IPS-18c (cell line): ENCODE data around the gene SUPT4H1.

ENCODE experiments used
- H3K4me3 ChIP-seq: 2 replicates; pipeline ENCODE4 v1.7.0; 2013; ENCODE audit warnings: low read depth, mild to moderate bottlenecking, low read length, moderate library complexity; ENCODE audit not compliant: insufficient read depth
- H3K9me3 ChIP-seq: one replicate; pipeline ENCODE4 v1.6.1; 2013; ENCODE audit warnings: mild to moderate bottlenecking, low read length, moderate library complexity; ENCODE audit not compliant: control insufficient read depth, insufficient read depth

SUPT4H1 gene

DNA sequence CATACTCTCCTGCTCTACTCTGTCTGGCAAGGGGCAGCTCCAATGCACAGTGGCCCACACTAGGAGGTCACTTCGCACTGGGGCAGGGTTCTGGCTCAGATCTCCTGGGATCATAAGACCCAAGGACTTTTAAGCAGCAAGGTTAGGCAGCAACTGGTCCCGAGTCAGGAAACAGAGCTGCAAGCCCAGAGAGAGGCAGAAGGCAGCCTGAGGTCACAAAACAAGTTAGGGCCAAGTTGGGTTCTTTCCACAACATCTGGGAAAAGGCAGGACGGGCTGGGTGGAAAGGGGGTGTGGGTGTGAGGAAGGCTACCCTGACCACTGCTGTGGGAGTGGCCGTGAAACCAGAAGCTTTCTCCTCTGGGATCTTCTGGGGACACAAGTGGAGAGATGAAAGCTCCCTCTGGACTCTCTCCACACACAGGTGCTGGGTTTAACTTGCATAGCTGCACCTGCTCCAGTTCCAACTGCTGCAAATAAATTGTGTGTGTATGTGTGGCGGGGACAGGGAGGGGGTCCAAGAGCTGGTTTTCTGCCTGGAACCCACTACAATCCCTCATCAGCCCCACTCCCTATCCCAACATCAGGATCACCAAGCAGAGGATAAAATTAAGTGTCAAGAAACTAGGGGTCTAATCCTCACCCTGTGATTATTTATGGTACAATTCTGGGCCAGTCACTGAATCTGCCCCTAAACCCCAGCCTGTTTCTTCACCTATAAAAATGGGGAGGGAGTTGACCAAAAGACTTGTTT is 15.4 kb downstream of the SUPT4H1 start:
- Histone ChIP-seq H3K4me3 (no peak overlapping the region), H3K9me3 (no peaks in the 10 kb centered on the region)

DNA sequence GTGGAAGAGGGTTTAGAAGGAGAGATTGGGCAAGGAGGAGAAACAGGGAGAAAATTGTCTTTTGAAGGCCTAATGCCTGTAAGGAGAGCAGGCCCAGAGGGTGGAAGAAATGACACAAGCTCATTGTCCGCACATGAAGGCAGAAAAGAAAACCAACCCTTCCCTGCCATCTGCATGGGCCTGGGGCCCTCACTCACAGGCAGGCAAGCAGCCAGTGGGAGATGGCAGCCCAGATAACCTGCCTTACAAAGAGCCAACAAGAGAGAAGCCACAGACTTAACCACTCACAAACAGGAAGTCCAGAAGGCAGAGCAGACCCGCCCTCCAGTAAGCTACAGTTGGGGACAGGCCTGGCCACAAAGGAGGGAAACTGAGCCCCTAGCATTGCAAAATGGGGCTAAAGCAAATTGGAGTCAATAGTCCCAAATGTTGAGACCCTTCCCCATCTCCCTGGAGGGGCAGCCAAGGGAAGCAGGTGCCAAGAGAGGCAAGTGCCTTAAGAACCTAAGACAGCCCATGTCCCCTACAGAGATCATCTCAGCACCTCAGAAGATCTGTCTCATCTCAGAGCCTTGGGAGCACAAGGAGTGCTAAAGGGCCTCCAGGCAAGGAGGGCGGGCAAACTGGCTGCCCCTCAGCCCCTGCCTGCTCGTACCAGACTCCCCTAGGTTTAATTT is 16.1 kb downstream of the SUPT4H1 start:
- Histone ChIP-seq H3K9me3 (no peaks in the 10 kb centered on the region), H3K4me3 (no peak overlapping the region)

DNA sequence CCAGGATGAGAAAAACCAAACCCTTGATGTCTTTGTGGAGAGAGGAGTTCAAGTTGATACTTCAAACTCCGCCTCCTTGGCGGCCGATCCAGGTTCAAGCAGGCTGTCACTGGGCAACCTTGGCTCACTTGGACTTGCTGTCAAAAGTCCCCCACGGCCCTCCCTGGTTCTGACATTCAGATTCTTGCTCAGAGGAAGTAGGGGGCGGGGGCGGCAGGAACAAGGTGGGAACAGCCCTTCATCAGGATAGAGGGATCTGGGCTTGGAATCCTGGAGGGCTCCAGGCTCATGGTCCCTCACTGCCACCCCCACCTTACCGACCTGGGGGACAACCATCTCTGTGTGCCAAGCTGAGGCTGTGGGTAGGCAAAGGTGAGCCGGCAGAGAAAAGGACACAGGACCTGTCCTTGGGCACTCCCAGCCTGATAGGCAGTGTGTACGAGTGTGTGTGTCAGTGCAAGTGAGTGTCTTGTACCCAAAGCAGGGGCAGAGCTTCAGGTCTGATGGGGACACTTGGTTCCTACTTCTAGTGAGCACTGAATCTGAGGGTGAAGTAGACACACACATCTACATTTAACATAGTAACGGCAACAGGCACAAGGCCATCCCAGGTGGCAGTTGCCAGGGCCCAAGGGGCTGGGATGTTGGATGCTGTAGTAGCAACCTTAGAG is 16.8 kb downstream of the SUPT4H1 start:
- H3K9me3 ChIP-seq, result no peaks in the 10 kb centered on the region
- no peak overlapping the region for H3K4me3 ChIP-seq

GRCh38 chr17:58334661-58335060 is 17.3 kb downstream of the SUPT4H1 start:
- H3K4me3 ChIP-seq, result no peak overlapping the region
- H3K9me3 ChIP-seq, result no peaks in the 10 kb centered on the region

- Histone ChIP-seq H3K4me3 (no peak overlapping the region), H3K9me3 (no peaks in the 10 kb centered on the region)
These were observed 17.7 kb downstream of the SUPT4H1 start for GRCh38 chr17:58334256-58334655.

GRCh38 chr17:58333736-58334207 is 18.2 kb downstream of the SUPT4H1 start:
- H3K4me3 ChIP-seq, result no peak overlapping the region
- no peaks in the 10 kb centered on the region for H3K9me3 ChIP-seq

DNA sequence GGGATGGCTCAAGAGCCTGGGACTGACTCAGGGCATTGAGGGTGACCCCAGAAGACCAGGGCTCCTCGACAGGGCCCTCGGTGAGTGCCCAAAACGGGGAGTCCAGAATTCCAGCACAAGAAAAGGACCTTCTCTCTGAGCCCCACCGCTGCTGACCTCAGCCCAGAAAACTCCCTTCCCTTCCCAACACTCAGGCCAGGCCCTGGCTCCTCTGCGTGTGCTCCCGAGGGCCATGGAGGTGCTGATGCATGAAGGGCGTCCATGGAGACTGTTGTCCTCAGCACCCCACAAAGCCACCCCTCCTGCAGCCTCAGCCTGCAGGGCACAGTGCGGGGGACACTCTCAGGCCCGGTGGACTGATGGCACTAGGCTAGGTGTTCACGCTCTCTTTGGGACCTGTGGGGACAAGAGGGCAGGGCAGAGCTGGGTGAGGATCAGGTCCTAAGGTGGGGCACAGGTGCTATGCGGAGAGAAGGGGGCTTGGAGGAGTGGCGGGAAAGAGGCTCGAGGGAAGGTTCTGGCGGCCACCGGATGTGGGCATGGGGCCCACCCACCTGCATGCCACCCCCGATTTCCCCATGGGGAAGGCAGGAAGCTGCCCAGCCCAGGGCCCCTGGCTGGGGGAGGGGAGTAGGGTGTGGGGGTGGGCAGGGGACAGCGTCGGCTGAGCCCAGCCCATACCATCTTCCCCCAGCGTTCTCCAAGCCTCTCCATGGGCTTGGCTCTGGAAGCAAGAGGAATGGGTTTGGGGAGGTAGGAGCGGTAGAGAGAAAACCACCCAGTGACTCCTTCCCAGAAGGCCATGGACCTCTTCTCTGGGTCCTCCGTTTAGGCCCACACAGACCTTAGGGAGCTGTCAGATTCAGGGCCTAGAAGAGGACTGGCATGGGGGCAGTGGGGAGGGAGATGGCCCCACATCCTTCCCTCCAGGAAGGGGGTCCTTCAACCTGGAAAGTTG is 18.9 kb downstream of the SUPT4H1 start:
- Histone ChIP-seq H3K4me3 (no peak overlapping the region), H3K9me3 (no peaks in the 10 kb centered on the region)

DNA sequence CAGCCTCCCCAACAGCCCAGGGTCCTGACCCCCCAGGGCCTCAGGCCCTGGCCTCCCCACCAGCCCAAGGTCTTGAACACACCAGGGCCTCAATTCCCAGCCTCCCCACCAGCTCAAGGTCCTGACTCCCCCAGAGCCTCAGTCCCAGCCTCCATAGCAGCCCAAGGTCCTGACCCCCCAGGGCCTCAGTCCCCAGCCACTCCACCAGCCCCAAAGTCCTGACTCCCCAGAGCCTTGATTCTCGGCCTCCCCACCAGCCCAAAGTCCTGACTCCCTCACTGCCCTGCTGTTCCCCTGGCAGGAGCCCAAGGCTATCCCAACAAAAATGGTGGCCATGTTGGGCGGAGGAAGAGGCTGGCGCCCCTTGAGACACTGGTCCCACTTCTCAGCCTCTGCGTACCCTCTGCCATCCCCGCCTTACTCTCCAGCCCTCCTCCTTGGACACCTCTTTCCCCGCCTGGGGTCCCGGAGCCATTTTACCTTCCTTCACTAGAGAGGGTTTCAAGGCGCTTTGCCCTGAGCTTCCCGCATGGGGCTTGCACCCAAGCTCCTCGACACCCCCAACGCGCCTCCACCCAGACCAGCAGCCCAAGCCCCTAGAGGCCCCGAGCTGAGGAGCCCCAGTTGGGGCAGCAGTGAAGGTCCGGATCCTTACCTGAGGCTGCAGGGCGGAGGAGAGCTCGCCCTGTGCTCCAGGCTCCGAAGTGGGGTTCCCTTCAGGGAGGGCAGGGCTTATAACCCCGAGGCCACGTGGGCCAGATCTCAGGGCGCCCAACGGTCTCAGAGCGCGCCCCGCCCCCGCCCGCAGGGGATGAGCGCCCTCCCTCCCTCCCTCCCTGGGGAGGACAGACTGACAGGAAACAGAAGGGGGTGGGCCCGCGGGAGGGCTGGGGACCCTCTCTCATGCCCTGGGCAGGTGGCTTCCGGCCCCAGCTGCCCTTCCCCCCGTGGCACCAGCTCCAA is 19.9 kb downstream of the SUPT4H1 start:
- Histone ChIP-seq H3K4me3 (no peak overlapping the region), H3K9me3 (no peaks in the 10 kb centered on the region)

DNA sequence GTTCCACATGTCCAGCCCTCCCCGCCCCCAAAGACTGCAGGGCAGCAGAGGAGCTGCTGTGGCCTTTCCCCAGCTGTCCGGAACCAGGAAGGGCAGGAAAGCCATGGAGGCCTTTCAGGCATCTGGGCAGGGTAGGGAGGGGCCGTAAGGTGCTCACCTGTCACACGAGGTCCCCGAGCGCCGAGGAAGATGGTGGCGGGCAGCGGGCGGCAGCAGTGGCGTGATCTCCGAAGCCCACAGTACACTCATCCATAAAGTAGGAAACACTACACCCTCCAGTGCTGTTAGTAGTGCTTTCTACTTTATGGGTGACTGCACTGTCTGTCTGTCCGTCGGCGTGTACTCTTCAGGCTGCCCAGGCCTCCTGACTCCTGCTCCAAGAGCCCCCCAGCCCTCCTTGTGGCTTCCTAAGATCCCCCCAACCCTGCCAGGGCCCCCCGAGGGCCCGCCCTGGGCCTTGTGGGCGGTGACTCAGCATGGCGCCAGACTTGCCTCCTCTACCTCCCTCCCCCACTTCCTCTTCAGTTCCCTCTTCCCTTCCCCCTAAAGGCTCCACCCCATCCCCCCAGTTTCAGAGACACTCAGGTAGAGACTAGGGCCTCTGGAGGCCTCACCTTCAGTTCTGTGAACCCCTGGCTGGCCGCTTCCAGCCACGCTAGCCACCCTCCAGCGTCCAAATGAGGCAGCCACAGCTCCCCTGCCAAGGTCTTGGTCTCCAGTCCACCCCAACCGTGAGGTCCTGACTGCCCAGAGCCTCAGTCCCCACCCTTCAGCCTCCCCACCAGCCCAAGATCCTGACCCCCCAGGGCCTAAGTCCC is 20.8 kb downstream of the SUPT4H1 start:
- no peak overlapping the region for H3K4me3 ChIP-seq
- no peaks in the 10 kb centered on the region for H3K9me3 ChIP-seq

DNA sequence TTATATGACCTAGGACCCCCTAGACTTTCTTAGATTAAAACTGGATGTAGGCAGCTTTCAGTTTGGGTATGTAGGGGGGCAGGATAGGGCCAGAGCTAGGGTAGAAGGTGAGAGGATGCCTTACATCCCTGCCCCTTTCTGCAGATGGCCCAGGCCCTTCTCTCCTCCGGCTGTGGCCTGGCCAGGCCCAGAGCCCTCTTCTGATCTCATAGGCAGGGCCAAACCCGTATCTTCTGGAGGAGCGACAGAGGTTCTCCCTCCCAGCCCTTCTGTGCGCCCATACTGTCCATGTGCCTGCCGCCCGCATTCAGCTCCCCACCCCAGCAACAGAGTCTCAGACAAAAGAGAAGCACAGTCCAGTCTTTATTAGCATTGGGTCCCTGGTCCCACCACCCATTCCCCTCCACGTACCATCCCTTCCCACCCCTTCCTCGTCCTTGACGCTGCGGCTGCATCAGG is 21.4 kb downstream of the SUPT4H1 start:
- no peak overlapping the region for H3K4me3 ChIP-seq
- no peaks in the 10 kb centered on the region for H3K9me3 ChIP-seq

- no peak overlapping the region for H3K4me3 ChIP-seq
- no peaks in the 10 kb centered on the region for H3K9me3 ChIP-seq
These were observed 22.0 kb downstream of the SUPT4H1 start for GRCh38 chr17:58329810-58330537.

DNA sequence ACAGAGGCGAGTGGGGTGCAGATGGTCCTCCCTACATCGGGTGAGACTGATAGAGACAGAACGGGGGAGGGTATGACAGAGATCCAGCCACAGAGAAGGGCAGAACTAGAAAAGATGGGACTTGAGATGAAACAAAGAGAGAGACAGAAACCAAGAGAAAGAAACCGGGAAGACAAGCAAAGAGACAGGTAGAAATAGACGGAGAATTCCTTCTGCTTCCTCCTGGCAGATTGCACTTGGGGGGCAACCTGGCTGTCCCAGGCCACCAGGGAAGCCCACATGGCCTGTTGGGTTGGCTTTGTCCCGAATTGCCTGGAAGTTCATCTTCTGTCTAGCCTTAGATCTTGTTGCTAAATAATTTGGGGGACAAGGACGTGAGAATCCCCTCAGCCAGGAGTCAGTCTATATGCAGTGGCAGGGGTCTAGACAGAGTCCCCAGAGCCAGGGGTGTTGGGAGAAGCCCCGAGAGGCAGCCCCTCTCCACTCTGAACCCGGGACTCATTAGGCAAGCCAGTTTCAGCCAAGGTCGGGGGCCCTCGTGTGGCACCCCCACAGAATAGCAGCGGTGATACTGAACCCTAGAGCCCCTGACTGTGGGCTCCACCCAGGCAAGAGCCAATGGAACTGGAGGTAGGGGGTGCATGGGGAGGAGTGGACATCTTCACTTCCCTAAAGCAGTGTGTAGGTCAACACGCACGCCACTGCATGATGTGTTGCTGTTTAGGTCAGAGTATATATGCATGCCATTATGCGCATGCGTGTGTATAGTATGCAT is 22.8 kb downstream of the SUPT4H1 start:
- Histone ChIP-seq H3K4me3 (no peak overlapping the region), H3K9me3 (no peaks in the 10 kb centered on the region)

DNA sequence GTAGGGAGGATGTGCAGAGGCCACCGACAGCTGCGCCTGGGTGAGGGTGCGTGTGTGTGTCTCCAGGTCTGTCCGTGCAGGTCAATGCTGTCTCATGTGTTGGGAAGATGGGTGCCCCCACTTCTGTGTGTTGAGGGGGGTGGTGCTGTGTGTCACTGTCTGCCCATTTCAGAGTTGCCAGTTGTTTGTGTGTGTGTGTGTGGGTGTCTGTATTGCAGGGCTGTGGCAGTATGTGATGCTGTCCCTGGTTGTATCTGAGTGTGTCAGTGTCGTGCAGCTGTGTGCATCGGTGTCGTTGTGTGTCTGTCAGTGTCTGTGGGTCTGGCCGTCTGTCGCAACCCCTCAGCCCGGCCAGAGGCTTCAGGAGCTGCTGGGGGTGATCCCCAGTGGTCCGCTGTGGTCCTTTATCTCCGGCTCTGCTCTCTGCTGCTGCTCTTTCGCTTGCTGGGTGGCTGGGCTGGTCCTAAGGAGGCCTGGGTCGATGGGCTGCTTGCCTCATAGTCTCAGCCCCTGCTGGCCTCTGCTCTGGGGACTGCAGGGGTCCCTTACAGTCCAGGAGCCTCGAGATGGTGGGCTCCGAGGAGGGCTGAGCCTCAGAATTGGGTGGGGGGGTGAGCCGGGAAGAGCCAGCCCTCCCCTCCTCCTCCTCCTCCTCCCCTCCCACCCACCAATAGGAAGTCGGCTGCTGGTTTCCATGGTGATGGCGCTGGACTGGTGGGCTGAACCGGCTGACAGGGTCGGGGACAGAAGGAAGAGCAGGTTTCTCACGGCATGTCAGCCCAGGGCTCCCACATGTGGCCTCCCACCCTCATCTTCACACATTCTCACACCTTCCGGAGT is 23.6 kb downstream of the SUPT4H1 start, which contains the start of gene TSPOAP1:
Gene TSPOAP1 (minus strand): TSS at position 601 of the 840 bp plus-strand sequence. CDS start 875 bp downstream, outside the sequence.
- Histone ChIP-seq H3K4me3 (no peak within 1 kb of the TSS), H3K9me3 (no peaks in the 10 kb centered on the region)
